Hepatocyte (in vitro differentiated cells): ENCODE measurements around the gene PKNOX2. TPM values are rescaled to one million over a fixed set of nuclear protein-coding genes. Genes with fewer than 3 reads are reported as not detected.

Experiments
- DNase-seq: peaks from one replicate; pipeline ENCODE4 v3.0.0-alpha.2; 2016; ENCODE audit warnings: low spot score
- H2AFZ ChIP-seq: fragments of 200-600 bp; sonication (generic); 2 replicates; pipeline ENCODE4 v1.6.0; 2016; ENCODE audit warnings: antibody characterized with exemption, mild to moderate bottlenecking
- H3K27ac ChIP-seq: fragments of 200-600 bp; sonication (generic); 2 replicates; pipeline ENCODE4 v1.5.1; 2016; ENCODE audit warnings: mild to moderate bottlenecking
- H3K27me3 ChIP-seq: fragments of 200-600 bp; sonication (generic); 2 replicates; pipeline ENCODE4 v1.6.1; 2016
- H3K36me3 ChIP-seq: fragments of 200-600 bp; sonication (generic); replicated peaks from 2 replicates; pipeline ENCODE4 v1.5.1; 2016; ENCODE audit warnings: low read depth; ENCODE audit not compliant: insufficient read depth
- H3K4me1 ChIP-seq: fragments of 200-600 bp; sonication (generic); 2 replicates; pipeline ENCODE4 v1.5.1; 2016; ENCODE audit warnings: mild to moderate bottlenecking, moderate library complexity; ENCODE audit not compliant: insufficient read depth
- H3K4me2 ChIP-seq: fragments of 200-600 bp; sonication (generic); 2 replicates; pipeline ENCODE4 v1.6.0; 2016
- H3K4me3 ChIP-seq: fragments of 200-600 bp; sonication (generic); 2 replicates; pipeline ENCODE4 v1.5.1; 2016; ENCODE audit warnings: mild to moderate bottlenecking
- H3K79me2 ChIP-seq: fragments of 200-600 bp; sonication (generic); 2 replicates; pipeline ENCODE4 v1.6.0; 2017; ENCODE audit warnings: mild to moderate bottlenecking
- H3K9me2 ChIP-seq: fragments of 200-600 bp; sonication (generic); replicated peaks from 2 replicates; pipeline ENCODE4 v1.6.0; 2017; ENCODE audit warnings: mild to moderate bottlenecking; ENCODE audit not compliant: insufficient read depth
- H3K9me3 ChIP-seq: fragments of 200-600 bp; sonication (generic); 2 replicates; pipeline ENCODE4 v1.5.1; 2016; ENCODE audit warnings: low read depth, mild to moderate bottlenecking
- H4K20me1 ChIP-seq: fragments of 200-600 bp; sonication (generic); 2 replicates; pipeline ENCODE4 v1.6.0; 2016; ENCODE audit warnings: mild to moderate bottlenecking; ENCODE audit not compliant: insufficient read depth, poor library complexity, severe bottlenecking
- CTCF ChIP-seq: fragments of 200-600 bp; sonication (generic); IDR thresholded peaks from 2 replicates; pipeline ENCODE4 v1.5.1; 2016; ENCODE audit warnings: antibody characterized with exemption, mild to moderate bottlenecking; ENCODE audit not compliant: poor library complexity
- EZH2 ChIP-seq: fragments of 200-600 bp; sonication (generic); IDR thresholded peaks from 2 replicates; pipeline ENCODE4 v1.6.1; 2016; ENCODE audit warnings: antibody characterized with exemption, mild to moderate bottlenecking, borderline replicate concordance
- EZH2phosphoT487 ChIP-seq: fragments of 200-600 bp; sonication (generic); IDR thresholded peaks from one replicate; pipeline ENCODE4 v1.6.1; 2018; ENCODE audit warnings: antibody characterized with exemption, mild to moderate bottlenecking, low read depth, moderate library complexity; ENCODE audit not compliant: unreplicated experiment, severe bottlenecking
- WGBS: methylation state at CpG from one replicate; pipeline ENCODE4 v1.1.6; 2016; ENCODE audit warnings: low lambda C conversion rate; ENCODE audit errors: missing lambda C conversion rate; 5-methylcytosine and 5-hydroxymethylcytosine counted together
- polyA plus RNA-seq: library from polyadenylated mRNA; unstranded; fragments of >200 nt; fragmentation: Nextera tagmentation; extraction: Ambion mirVana; gene quantifications from 2 replicates; pipeline ENCODE4 v1.2.1, GENCODE V29; 2016
- total RNA-seq: library from RNA; depleted of rRNA; stranded (reverse); fragments of >200 nt; gene quantifications from 2 replicates; pipeline ENCODE4 v1.2.3, GENCODE V29; 2014

PKNOX2 gene
- total and polyA plus RNA-seq, 2 experiments from 2014 or later = 3.0 to 3.1 TPM

GRCh38 chr11:125380756-125381445 is 216.3 kb downstream of the PKNOX2 start:
- Histone ChIP-seq H3K4me1 (peaks cover 6% of the 10 kb centered on the region), H3K79me2 (no peaks in the 10 kb centered on the region), H3K9me3 (no peaks in the 10 kb centered on the region), H3K4me2 (no peak overlapping the region), H3K27ac (no peak overlapping the region), H3K27me3 (no peaks in the 10 kb centered on the region), H3K9me2 (no peaks in the 10 kb centered on the region), H3K4me3 (no peak overlapping the region), H4K20me1 (no peaks in the 10 kb centered on the region), H3K36me3 (no peaks in the 10 kb centered on the region), H2AFZ (no peak overlapping the region)
- TF ChIP-seq EZH2phosphoT487 (no peak), CTCF (no peak), EZH2 (no peak)
- WGBS = 96% methylated on average over 9 of the region's 9 CpGs
- no peak for DNase-seq

- 72% methylated on average over 7 of the region's 7 CpGs for WGBS
- no peak overlapping the region for H3K27ac ChIP-seq
Observed at GRCh38 chr11:125381499-125382044, 217.0 kb downstream of the PKNOX2 start.

GRCh38 chr11:125382314-125382791 is 217.8 kb downstream of the PKNOX2 start:
- no peaks in the 10 kb centered on the region for H3K9me3 ChIP-seq
- no peak overlapping the region for H2AFZ ChIP-seq
- no peak overlapping the region for H3K4me3 ChIP-seq
- no peaks in the 10 kb centered on the region for H4K20me1 ChIP-seq
- no peaks in the 10 kb centered on the region for H3K9me2 ChIP-seq
- no peak overlapping the region for H3K4me2 ChIP-seq
- no peak for TF ChIP-seq CTCF
- TF ChIP-seq EZH2 = no peak
- TF ChIP-seq EZH2phosphoT487 = no peak
- H3K36me3 ChIP-seq = no peaks in the 10 kb centered on the region
- H3K27me3 ChIP-seq = no peaks in the 10 kb centered on the region
- no peaks in the 10 kb centered on the region for H3K79me2 ChIP-seq
- DNase-seq = no peak
- no peaks in the 10 kb centered on the region for H3K4me1 ChIP-seq
- 60% methylated on average over 12 of the region's 12 CpGs for WGBS
- H3K27ac ChIP-seq = no peak overlapping the region

More at GRCh38 chr11:125381499-125382044, 217.0 kb downstream of the PKNOX2 start:
- H3K4me3 ChIP-seq = no peak overlapping the region
- no peaks in the 10 kb centered on the region for H3K79me2 ChIP-seq
- no peaks in the 10 kb centered on the region for H3K36me3 ChIP-seq
- H3K9me3 ChIP-seq = no peaks in the 10 kb centered on the region
- no peak overlapping the region for H3K4me2 ChIP-seq
- H2AFZ ChIP-seq = no peak overlapping the region
- DNase-seq = no peak
- H3K9me2 ChIP-seq = no peaks in the 10 kb centered on the region
- no peaks in the 10 kb centered on the region for H4K20me1 ChIP-seq
- H3K27me3 ChIP-seq = no peaks in the 10 kb centered on the region
- TF ChIP-seq EZH2 (no peak), EZH2phosphoT487 (no peak), CTCF (no peak)
- H3K4me1 ChIP-seq = peaks cover 1% of the 10 kb centered on the region
